Activated gamma-delta T cell (primary cell): ENCODE data around the gene ANO9.

ENCODE experiments used
- DNase-seq: peaks from one replicate; lab custom pipeline; 2025; lab: John Stamatoyannopoulos, UW

Gene ANO9

DNA sequence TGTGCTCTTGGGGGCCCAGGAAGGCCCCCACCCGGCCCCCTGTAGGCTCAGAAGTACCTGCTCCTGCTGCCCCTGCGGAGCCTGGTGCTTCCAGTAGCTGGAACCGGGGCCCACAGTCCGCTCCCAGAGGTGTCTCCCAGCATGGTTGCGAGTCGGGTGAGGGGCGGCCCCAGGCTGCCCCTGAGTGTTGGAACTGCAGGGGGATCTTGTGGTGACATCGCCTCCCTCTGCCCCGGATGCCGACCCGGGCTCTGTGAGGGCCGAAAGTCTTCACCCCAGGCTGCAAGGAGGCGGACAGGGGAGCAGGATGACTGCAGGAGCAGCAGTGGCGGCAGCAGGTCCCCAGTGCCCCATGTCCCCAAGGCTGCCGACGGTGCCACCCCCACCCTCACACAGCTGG, 57.3 kb downstream of the ANO9 start:
- no peak for DNase-seq

DNA sequence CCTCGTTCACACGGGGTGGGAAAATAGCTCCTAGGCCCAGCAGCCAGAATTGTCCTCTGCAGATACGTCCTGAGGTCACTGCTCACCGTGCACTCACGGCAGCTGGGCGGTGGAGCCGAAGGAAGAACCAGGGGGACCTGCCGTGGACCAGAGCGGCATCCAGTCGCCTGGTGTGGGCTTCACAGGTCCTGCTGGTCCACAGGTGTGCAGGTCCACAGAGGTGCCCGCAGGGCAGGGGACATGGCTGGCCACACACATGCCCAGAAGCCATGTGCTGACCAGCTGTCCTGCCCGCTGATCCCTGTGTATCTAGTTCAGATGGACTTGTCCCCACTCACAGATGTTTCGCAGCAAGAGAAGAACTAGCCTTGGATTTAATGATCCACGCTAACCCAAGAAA, 58.4 kb downstream of the ANO9 start:
- DNase-seq: no peak

DNA sequence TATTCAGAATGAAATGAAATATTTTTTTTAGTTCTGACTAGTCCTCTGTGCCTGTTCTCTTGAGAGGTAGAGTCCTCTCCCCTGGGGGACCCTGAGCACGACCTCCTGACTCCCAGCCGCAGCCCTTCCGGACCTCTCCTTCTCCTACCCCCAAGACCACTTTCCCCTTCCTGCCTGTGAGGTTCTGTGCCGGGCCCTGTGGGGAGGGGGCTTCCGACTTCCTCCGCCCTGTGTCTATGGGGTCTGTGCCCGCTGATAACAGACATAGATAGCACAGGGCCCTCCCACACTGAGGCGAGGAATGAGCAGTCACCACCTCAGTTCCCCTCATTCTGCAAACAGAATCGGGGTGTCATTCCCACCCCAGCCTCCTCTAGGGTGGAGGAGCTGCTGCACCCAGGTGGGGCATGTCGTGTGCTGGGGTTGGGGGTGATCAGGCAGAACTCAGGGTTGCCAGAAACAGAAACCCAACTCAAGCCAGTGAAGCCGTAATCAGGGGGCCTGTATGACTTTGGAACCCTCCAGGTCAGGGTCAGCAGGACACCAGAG, 59.7 kb downstream of the ANO9 start:
- no peak for DNase-seq

DNA sequence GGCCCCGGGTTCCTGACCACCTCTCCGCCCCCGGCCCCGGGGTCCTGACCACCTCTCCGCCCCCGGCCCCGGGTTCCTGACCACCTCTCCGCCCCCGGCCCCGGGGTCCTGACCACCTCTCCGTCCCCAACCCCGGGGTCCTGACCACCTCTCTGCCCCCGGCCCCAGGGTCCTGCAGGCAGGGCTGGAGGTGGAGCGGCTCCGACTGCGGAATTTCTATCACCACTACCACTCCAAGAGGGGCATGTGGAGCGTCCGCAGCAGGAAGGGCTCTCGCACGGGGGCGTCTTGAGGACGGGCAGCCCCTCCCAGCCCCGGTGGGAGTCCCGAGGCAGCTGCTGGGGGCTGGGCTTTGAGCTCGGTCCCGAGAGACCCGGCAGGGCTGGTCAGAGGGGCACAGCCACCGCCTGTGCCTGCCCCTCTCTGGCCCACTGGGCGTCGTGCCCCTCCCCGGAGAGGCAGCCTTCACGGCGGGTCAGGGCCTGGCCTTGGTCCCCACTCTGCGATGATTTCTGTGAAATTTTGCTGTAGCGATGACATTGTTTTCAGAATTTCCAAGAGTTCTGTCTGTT, 60.2 kb downstream of the ANO9 start:
- no peak for DNase-seq

DNA sequence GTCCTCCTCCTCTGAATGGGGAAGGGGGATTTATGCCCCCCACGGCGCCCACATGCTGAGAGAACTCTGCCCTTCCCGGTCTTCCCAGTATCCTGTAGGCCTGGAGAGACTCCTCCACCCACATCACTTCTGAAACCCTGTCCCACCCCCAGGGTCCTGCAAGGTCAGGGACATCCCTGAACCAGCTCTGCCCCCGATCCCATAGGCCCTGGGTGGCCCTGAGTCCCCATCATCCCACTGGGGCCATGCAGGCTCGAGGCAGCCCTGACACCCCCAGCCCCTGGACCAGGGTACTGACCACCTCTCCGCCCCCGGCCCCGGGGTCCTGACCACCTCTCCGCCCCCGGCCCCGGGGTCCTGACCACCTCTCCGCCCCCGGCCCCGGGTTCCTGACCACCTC, 60.8 kb downstream of the ANO9 start:
- DNase-seq: no peak

DNA sequence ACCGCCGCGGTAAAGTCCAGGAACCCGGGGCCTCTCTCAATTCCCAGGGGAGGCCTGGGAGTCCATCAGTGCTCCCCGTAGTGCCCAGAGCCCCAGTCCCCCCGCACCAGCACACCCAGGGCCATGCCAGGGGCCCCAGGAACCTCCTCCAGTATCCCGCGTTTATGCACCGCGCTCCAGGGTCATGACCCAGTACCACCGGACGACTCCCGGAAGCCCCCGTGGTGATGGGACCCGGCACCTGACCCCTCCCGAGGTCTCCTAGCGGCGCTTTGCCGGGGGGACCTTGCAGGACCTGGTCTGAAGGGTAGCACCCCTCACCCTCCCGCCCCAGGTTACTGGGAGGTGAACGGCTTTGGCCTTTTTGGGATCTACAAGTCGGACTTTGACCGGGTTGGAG, 61.3 kb downstream of the ANO9 start:
- DNase-seq: no peak

DNA sequence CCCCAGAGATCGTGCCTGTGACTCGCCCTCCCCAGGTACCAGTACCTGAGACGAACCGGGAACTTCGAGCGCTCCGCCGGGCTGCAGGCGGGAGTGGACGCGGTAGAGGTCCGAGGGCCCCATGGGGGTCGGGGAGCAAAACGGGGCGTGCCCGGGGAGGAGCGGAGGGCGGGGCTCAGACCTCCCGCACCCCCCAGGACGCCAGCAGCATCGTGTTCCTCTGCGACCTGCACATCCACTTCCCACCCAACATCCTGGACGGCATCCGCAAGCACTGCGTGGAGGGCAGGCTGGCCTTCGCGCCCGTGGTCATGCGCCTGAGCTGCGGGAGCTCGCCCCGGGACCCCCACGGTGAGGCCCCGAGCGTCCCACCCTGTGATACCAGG, 61.7 kb downstream of the ANO9 start:
- DNase-seq: no peak

DNA sequence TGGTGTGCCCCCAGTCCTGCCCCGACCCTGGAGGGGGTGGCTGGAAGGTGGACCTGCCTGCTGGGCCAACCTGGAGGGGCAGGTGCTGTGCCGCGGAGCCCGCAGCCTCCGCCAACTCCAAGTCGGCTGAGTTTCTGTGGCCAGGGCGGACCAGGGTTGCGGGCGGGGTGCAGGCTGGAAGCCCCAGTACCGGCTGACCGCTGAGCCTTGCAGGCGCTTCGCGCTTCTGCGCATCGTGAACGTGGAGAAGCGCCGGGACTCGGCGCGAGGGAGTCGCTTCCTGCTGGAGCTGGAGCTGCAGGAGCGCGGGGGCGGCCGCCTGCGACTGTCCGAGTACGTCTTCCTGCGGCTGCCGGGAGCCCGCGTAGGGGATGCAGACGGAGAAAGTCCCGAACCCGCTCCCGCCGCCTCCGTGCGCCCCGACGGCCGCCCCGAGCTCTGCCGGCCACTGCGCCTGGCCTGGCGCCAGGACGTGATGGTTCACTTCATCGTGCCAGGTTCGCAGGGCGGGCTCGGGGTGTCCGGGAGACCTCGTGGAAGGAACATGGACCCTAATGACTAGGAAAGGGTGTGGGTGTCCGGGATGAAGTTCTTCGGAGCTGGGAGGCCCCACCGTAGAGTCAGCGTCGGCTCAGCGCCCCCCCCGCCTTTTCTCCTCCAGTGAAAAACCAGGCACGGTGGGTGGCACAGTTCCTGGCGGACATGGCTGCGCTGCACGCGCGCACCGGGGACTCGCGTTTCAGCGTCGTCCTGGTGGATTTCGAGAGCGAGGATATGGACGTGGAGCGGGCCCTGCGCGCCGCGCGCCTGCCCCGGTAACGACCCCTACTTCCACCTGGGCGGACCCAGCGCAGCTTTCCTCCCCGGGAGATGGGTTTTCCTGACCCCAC, 62.4 kb downstream of the ANO9 start:
- DNase-seq: no peak

DNA sequence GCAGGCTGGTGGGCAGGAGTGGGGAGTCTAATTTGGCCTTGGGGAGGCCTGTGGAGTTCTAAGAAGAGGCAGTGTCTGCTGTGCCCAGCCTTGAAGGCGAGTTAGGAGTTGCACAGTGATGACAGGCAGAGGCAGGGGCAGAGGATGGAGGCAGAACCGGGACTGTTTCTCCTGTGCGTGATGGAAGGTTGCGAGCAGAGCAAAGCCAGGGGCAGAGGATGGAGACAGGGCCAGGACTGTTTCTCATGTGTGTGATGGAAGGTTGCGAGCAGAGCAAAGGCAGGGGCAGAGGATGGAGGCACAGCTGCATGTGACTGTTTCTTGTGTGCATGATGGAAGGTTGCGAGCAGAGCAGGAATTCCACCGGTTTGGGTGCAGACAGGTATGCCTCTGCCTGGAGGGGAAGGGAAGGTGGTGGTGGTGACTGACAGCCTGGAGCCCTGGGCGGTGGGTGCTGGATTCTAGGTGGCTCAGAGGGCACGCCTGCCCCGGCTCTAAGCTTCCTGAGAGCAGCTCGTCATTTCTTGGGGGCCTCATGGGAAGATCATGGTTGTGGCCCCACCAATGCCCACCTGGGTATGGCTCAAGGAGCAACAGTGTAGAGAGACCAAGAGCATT, 63.8 kb downstream of the ANO9 start:
- no peak for DNase-seq

DNA sequence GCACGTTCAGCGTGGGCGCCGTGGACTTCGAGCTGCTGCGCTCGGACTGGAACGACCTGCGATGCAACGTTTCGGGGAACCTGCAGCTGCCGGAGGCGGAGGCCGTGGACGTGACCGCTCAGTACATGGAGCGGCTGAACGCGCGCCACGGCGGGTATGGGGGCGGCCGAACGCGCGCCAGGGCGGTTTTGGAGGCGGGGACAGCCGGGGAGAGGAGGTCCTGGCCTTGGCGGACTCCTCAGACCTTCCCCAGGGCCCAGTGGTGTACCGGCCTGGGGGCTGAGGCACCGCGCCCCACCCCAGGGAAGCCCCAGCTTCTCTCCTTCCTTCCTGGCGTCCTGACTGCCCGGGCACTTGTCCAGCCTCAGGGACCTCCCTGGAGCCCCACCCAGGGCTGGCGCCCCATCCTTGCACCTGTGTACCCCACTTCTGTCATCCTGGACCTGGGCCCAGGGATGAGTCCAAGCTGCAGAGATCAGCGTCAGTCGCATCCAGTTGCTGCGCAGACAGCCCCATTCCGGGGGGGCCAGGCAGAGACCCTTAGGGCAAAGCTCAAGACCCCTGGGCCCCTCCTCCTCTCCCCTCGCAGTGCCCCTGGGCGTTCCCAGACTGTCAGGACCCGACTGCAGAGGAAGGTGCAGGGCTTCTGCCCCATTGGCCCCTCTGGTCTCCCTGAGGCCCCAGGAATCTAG, 64.5 kb downstream of the ANO9 start:
- no peak for DNase-seq

DNA sequence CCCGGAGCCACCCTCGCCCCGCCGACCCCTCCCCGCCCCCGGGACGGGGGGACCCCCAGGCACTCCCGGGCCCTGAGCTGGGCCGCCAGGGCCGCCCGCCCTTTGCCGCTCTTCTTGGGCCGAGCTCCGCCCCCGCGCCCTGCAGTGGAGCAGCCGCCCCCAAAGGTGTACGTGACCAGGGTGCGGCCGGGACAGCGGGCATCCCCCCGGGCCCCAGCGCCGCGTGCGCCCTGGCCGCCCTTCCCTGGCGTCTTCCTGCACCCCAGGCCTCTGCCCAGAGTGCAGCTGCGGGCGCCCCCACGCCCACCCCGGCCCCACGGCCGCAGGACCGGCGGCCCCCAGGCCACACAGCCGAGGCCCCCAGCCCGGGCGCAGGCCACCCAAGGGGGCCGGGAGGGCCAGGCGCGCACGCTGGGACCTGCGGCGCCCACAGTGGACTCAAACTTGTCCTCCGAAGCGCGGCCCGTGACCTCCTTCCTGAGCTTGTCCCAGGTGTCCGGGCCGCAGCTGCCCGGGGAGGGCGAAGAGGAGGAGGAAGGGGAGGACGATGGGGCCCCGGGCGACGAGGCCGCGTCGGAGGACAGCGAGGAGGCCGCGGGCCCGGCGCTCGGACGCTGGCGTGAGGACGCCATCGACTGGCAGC, 65.2 kb downstream of the ANO9 start:
- no peak for DNase-seq

DNA sequence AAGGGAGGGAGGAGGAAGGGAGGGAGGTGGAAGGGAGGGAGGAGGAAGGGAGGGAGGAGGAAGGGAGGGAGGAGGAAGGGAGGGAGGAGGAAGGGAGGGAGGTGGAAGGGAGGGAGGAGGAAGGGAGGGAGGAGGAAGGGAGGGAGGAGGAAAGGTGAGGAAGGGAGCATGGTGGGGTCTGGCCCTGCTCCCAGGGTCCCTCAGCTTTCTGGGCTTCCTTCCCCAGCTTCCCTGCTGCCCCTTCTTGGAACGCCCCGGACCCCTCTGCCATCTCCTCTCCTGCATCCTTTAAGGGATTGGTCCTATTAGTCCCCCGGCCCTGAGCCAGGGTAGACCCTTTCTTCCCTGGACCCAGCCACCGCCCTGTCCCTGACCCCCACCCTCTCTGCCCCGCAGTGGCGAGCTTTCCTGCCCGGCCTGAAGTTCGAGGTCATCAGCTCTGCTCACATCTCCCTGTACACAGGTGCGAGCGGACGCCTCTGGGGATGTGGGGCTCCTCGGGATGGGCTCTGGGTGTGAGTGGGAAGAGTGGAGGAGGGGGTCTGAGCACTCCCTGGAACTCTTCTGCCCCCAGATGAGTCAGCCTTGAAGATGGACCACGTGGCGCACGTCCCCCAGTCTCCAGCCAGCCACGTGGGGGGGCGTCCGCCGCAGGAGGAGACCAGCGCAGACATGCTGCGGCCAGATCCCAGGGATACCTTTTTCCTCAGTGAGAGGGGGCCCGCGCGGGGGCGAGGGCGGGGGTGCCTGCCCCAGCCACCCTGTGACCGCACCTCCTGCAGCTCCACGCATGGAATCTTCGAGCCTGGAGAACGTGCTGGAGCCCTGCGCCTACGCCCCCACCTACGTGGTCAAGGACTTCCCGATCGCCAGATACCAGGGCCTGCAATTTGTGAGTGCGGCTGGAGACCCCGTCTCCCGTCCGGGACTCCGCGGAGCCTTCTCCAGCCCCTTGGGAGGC, 66.5 kb downstream of the ANO9 start:
- no peak for DNase-seq

DNA sequence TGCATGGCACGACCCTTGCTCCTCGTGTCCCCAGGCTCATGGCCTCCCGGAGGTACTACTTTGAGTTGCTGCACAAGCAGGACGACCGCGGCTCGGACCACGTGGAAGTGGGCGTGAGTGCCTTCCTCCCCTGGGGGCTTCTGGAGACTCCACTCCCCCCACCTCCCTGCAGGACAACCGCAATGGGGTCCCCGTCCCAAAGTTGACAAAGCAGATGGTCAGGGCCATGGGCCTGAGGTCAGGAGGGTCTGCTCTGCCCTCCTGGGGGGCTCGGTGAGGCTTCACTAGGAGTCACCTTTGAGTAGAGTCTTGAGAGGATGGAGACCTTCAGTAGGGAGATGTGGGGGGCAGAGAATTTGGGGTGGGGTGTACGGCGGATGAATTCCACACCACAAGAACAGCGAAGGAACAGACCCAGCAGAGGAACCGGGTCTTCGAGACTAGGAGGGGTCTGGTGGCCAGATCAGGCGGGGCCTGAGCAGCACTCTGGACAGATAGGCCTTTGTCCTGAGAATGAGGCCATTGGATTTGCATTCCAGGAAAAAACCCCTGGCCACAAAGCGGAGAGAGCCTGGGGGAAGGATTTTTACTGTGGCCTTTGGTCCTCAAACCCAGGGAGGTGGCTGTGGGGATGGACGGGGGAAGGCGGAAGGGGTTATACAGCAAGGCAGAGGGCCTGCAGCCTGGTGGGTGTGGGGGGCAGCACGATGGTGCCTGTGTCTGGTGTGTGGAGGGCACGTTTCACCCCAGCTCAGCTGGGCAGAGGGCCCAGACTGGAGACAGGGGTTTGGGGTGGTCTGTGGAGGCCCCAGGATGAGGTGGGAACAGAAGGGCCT, 67.9 kb downstream of the ANO9 start:
- no peak for DNase-seq

DNA sequence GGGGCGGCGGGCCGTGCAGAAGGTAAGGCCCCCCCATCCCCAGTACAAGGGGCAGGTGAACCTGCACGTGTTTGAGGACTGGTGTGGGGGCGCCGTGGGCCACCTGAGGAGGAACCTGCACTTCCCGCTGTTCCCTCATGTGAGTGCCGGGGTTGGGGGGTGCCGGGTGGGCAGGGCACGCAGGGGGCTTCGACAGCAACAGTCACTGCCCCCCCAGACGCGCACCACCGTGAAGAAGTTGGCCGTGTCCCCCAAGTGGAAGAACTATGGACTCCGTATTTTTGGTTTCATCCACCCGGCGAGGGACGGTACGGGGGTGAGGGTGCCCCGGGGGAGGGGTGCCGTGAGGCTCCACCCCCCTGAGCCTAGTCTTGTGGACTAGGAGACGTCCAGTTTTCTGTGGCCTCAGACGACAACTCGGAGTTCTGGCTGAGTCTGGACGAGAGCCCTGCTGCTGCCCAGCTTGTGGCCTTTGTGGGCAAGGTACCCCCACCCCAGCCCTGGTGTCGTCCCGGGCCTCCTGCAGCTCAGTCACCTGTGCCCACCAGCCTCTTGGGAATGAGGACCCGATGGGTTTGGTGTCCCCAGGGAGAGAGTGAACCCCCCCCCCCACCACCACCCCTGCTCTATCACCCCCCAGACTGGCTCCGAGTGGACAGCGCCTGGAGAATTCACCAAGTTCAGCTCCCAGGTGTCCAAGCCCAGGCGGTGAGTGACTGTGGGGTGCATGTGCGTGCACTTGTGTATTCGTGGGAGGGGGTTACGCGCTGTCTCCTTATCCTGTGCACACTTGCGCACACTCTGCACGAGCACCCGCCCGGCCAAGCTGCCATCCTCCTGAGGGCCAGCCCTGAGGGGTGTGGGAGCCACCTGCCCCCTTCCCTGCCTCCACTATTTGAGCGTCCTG, 68.7 kb downstream of the ANO9 start:
- DNase-seq: no peak

DNA sequence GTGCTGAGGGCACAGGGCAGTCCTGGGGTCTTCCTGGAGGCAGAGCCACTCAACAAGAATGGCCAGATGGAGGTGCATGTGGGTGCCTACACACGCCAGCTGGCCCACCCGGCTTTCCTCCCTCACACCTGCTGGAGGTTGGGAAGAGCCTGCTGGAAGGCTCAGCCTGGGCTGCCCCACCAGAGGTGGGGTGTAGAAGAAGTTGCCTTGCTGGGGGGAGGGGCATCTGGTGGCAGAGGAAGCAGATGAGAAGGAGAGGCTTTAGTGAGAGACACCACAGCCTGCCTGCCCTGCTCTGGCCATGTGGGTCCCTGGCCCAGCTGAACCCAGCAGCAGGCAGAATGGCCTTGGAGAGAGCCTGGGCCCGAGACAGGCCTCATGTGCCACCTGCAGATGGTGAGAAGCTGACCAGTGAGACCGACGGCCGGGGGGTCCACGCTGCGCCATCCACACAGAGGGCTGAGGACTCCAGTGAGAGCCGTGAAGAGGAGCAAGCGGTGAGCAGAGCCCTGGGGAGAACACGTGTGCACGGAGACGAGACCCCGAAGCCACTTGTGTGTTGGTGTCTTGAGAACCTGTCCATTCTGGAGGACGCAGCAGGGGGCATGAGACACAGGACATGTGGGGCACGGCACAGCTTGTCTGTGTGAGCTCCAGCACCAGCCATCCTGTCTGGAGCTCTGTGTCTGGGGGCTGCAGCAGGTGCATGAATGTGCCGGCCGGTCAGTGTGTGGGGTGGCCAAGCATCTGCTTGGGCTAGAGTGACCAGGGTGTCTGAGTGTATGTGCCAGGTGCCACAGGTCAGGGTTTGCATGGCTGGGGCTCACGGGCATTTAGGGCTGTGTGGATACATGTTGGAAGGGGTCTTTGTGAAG, 69.9 kb downstream of the ANO9 start:
- DNase-seq: no peak

DNA sequence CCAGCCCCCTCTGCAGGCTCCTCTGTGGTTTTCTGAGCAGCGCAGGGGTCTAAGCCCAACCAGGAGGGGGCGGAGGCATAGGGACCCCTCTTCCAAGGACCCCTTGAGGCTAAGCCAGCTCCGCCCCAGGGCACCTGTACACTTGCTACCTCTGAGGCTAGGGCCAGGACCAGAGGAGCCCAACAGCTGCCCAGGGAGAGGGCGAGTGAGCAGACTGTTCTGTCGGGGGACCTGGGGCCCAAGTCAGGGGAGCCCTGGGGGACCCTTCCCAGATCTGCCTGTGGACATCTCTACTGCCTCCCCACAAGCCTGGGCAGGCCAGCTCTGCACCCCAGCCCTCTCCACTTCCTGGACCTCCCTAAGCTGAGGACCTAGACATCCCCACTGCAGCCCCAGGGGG, 70.8 kb downstream of the ANO9 start:
- no peak for DNase-seq

DNA sequence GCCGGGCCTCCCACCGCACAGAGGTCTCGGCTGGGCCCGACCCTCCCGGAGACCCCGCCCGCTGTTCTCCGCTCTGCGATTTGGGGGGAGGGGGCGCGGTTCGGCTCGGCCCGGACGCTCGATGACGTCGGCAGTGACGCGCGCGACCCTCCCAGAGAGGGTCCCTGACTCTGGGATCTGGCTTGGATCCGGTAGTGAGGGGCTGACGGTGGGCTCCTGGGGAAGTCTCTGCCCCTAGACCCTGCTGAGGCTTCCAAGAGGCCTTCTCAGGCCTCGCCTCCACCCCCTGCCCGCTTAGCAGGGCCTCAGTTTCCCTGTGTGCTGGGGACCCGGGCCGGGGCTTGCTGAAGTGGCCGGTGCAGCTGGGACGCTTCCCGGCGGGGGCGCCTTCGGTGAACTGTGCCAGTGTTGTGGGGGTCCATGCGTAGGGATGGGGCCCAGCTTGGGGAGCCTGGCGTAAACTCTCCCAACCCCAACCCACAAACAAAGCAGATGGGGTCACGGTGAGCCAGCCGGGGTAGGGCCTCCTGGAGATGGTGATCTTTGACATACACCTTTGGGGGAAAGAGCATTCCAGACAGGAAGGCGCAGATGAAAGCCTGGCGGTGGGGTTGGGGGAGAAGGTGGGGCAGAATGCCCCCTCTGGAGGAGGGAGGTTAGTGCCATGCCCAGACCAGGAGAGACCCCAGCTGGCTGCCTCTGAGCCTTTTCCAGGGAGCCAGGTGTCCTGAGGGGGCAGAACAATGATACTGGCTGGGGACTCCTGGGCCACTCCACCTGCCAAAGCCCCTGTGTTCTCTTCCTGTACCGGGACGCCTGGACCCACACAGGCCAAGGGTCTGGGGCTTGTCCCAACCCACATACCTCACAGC, 71.5 kb downstream of the ANO9 start:
- DNase-seq: no peak
